ENCODE measurements around the gene SPRR2G.
"Not testable (repeated sequence)": the region's sequence is repeated elsewhere in the genome, so short reads cannot be mapped to it uniquely, and the experiment has no call there.

Gene SPRR2G

DNA sequence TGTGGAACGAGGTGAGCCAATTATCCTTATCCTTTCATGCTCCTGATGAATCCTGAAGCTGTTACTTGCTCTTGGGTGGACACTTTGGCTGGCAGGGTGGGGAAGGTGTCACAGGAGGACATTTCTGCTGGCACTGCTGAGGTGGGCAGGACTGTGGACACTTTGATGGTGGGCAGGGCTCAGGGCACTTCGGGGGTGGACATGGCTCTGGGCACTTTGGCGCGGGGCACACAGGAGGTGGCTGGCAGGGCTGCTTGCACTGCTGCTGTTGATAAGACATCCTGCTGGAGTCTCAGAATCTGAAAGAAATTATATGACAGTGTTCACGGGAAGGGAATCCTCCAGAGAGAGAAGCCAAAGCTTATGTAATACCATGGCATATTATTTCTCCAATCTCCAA is 38.2 kb downstream of the SPRR2G start:
- not testable (repeated sequence) for DNase-seq

DNA sequence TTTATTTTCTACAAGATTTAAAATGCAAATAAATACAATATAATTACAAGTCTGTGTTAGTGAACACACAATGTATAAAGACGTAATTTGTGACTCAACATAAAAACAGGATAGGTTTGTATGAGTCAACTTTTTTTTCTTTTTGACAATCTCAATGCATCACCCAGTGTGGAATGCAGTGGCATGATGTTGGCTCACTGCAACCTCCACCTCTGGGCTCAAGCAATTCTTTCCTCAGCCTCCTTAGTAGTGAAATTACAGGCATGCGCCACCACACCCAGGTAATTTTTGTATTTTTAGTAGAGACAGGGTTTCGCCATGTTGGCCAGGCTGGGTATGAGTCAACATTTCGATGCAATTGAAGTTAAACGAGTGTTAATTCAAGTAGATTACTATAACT is 50.4 kb downstream of the SPRR2G start:
- DNase-seq, result no peak

Data from retina (tissue), 1 donor.